Measurements from ENCODE around the gene VAMP5.

DNA sequence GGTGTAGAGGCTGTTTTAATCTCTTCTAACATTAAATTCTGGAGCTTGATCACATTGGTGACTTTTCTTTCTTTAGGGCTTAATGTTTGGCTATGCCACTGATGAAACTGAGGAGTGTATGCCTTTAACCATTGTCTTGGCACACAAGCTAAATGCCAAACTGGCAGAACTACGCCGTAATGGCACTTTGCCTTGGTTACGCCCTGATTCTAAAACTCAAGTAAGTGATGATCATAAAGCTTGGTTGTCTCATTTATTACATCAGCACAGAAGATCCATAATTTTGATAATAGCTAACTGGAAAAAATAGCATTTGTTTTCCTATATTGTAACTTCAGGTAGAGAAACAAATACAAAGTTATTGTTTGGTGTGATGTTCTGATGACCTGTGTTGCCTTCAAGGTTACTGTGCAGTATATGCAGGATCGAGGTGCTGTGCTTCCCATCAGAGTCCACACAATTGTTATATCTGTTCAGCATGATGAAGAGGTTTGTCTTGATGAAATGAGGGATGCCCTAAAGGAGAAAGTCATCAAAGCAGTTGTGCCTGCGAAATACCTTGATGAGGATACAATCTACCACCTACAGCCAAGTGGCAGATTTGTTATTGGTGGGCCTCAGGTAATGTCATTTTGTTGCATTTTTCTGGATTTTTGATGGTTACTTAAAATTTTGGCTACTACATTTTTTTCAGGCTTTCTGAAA is 42.3 kb upstream of the VAMP5 start:
- TF ChIP-seq CTCF (IDR thresholded peaks at IDR 0.05; ENCODE audit: insufficient read depth, low read depth, low read length) (no peak), EZH2 (IDR thresholded peaks at IDR 0.05; ENCODE audit: insufficient read depth, low read length) (no peak)

All from astrocyte (in vitro differentiated cells and primary cell).